Epithelial cell of prostate (primary cell): ENCODE measurements around the gene ARFGEF2.
A peak's percentile ranks its signal among the peaks of the same experiment; 100 is the strongest.
"Not testable (repeated sequence)": the region's sequence is repeated elsewhere in the genome, so short reads cannot be mapped to it uniquely, and the experiment has no call there.

Experiments
- DNase-seq: peaks from one replicate; pipeline ENCODE4 v3.0.0-alpha.2; 2011; ENCODE audit warnings: low read depth, low spot score
- H3K27ac ChIP-seq: fragments of 450-650 bp; 2 replicates; pipeline ENCODE4 v1.5.1; 2017; ENCODE audit warnings: mild to moderate bottlenecking

ARFGEF2 gene

DNA sequence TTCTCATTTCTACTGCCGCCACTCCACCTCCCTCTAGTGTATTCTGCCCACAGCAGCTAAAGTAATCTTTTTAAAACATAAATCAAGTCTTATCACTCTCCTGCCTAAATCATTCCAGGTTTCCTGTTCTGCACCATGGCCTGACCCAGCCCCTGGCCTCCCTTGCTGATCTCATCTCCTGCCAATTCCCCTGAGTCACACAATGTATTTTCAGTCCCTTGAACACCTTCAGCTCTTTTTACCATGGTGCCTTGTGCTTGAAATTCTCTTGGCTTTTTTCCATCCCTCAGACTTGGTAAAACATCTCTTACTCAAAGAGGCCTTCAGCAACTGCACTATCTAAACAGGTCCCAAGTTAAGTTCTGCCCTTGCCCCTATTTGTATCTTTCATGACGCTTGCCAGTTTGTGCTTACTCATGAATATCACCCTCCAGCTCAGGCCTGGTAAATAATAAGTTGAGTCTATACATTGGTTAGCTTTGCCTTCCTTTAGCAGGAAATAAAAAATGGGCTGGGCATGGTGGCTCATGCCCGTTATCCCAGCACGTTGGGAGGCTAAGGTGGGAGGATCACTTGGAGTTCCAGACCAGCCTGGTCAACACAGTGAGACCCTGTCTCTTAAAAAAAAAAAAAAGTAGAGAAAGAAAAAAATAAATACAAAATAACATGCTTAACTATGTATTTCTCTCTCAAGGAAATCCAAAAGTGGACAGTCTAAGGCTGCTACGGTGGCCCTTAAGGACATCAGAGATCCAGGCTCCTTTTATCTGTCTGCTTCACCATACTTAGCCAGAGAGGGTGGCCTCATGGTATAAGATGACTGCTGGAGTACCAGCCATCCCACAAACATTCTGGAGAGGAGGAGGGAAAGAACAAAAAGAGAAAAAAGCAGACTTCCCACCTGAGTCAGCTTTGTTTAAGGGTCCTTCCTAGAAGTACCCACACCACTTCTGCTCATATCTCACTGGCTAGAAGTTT lies 62.2 kb downstream of the ARFGEF2 start:
- peak; percentile 49 for DNase-seq
- peak overlapping the region; percentile 63 for H3K27ac ChIP-seq

DNA sequence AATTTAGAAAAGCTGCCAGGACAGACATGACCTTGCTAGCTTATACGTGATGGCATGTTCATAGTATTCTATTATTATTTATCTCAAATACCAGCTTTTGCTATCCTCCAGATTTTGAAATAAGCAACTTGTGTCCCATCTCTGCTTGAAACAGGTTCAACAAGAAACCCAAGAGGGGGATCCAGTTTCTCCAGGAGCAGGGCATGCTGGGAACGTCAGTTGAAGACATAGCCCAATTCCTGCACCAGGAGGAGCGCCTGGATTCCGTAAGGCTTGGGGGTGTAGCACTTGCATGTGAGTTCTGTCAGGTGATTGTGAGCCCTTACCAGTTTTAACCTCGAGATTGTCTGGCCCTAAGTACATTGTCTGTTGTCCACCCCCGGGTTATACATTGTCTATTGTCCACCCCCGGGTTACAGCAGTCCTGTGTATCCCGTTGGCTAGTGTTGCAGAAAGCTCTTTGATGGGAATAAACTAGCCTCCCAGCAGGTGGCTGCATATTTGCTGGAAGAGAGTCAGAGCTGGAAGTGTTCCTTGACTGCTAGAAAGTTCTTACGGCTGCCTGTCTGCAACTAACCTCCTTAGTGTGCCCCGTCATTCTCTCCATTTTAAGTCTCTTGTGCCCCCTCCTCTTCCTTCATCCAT lies 63.2 kb downstream of the ARFGEF2 start:
- DNase-seq, result no peak
- H3K27ac ChIP-seq, result peak overlapping the region; percentile 63

DNA sequence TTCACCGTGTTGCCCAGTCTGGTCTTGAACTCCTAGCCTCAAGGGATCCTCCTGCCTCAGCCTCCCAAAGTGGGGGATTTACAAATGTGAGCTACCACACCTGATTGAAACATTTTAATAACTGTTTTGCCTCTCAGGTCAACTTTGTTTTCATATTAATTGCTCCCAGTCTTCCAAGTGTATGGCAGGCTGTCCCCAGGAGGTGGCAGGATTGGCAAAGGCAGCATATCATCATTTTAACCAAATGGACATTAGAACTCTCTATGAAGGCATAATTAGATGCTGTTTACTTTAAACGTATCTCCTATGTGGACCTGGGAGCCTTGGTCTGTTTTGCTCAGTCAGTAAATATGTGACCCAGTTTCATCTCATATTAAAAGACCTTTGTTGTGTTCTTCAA lies 65.4 kb downstream of the ARFGEF2 start:
- DNase-seq, result no peak
- no peak overlapping the region for H3K27ac ChIP-seq

DNA sequence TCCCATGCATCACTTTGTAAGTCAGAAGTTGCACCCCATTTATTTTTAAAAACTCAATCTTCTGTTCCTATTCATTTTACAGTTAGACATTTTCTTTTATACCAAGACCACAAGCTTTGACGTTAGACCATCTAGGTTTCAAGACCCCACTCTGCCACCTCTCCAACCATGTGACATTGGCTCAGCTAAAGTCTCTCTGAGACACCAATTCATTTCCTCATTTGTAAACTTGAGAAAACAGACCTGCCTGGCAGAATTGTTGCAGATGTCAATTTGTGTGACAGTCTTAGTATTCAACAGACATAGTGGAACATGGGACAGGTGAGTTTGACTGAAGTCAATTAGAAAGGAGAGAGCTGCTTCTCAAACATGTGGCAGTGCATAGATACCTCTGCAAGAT lies 69.0 kb downstream of the ARFGEF2 start:
- no peak for DNase-seq
- no peak overlapping the region for H3K27ac ChIP-seq

DNA sequence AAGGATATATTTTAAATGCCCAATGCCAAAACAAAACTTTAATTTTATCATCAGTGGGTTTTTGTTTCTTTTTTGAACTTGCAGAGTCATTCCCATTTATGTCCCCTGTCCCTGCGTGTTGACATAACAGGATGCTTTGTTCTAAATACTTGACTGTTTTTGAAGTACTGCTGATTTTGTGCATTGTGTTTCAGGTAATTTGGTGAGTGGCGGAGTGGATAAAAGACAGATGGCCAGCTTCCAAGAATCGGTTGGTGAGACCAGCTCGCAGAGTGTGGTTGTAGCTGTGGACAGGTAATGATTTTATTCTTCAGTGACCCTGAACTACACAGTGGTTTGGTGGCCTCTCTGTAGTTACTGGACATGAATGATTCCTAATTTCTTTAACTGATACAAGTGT lies 74.1 kb downstream of the ARFGEF2 start:
- no peak overlapping the region for H3K27ac ChIP-seq
- DNase-seq, result no peak

DNA sequence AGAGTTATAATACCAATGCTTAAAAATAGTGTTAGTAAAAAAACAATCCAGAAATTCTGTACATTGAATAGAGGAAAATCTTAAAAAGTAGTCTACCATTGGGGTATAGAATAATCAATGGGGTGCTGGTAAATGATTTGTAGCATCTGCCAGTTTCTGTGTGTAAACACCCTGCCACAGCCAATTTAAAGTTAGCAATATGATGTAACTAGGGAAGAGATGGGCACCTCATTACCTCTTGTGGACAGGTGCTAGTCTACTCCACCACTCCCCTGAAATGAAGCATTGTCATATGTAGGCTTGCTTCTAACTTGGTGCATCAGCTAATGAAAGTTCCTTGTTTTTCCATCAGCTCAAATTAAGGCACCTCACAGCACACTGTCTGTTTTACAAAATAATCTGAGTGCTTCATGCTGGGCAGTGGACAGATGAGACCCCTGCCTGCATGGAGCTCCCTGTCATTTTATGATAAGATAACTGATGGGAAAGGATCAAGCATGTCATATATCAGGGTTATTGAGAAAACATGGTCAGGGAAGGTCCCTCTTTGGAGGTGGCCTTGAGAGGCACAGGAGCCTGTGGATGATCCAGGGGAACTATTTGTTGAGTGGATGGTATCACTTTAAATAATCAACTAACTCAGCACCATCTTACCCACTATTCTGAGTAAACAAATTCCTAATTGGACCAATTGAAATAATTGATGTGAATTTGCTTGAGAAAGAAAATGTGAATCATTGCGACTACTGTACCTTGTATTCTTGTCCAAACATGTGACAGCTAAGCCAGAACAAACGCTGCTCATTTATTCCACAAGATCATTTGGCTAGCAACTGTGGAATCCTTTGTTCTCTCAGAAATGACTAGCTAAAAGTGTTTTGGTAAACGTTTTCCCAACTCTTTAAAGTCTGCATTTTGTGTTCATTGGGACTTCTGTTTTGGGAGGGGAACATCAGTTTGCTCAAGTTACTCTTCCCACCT lies 78.7 kb downstream of the ARFGEF2 start:
- peak; percentile 45 for DNase-seq
- peak overlapping the region; percentile 28 for H3K27ac ChIP-seq

DNA sequence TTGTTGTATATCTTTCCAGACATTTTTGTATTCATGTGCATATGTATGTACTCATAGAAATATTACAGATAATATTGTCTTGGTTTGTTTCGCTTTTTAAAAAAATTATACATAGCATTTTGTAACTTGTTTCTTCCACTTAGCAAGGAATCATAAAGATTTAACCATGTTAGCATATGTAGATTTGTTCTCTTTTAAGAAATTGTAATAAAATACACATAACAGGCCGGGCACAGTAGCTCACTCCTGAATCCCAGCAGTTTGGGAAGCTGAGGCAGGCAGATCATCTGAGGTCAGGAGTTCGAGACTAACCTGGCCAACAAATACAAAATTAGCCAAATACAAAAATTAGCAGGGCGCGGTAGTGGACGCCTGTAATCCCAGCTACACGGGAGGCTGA lies 80.2 kb downstream of the ARFGEF2 start:
- no peak for DNase-seq
- no peak overlapping the region for H3K27ac ChIP-seq

DNA sequence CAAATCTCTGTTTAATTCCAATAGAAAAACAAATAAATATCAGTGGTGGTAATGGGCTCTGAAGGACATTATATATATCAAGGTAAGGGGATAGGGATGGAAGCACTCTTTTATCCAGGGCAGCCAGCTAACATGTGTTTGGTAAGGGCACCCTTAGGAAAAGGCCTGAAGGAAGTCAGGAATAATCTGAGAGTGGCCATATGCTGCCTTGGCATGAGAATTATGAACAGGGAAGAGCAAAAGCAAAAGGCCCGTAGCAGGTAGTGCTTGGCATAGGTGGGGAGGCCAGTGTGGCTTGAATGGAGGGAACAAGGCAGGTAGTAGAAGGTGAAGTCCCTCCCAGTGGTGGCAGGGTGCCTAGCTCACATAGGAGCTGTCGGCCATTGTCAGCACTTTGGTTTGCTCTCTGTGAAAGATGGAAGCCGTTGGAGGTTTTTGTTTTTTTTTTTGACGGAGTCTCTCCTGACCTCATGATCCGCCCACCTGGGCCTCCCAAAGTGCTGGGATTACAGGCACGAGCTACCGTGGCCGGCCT lies 85.0 kb downstream of the ARFGEF2 start:
- DNase-seq, result no peak
- no peak overlapping the region for H3K27ac ChIP-seq

- DNase-seq, result no peak
- no peak overlapping the region for H3K27ac ChIP-seq
These were observed 88.6 kb downstream of the ARFGEF2 start for GRCh38 chr20:49009899-49010631.

GRCh38 chr20:49024220-49024619 lies 102.7 kb downstream of the ARFGEF2 start:
- H3K27ac ChIP-seq, result no peak overlapping the region
- no peak for DNase-seq

GRCh38 chr20:49028177-49028576 lies 106.7 kb downstream of the ARFGEF2 start:
- H3K27ac ChIP-seq, DNase-seq: not testable (repeated sequence)

GRCh38 chr20:49028684-49029083 lies 107.2 kb downstream of the ARFGEF2 start:
- no peak overlapping the region for H3K27ac ChIP-seq
- no peak for DNase-seq

DNA sequence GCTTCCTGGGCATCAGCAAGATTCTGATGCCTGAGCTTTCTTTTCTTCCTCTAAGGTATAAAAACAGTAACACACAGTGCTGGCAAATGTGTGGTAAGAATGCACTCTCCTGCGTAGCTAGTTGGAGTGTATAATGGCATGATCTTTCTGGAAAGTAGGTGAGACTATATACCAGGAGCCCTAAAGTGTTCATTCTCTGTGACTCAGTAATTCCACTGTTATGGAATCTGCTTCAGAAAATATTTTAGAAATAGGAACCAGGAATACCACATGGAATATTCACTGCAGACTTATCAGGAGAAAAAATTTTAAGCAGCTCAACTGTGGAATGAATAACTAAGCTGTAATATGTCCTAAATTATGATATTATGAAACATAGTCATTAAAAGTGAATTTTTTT lies 107.7 kb downstream of the ARFGEF2 start:
- DNase-seq, result no peak
- H3K27ac ChIP-seq, result no peak overlapping the region

DNA sequence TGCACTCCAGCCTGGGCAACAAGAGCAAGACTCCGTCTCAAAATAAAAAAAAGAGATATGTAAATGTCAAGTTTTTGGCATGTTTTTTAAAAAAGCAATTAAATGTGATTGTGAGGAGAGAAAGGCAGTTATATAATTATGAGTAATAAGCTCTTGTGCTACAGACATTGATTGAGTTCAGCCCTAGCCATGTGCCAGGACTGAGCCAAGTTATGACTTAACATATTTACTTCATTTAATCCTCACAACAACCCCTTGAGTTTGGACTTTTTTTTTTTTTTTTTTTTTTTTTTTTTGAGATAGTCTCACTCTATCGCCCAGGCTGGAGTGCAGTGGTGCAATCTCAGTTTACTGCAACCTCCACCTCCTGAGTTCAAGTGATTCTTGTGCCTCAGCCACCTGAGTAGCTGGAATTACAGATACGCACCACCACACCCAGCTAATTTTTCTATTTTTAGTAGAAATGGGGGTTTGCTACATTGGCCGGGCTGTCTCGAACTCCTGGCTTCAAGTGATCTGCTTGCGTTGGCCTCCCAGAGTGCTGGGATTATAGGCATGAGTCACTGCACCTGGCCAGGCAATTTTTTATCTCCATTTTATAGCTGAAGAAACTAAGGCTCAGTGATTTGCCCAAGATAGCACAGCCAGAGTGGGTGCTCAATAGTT lies 109.6 kb downstream of the ARFGEF2 start:
- DNase-seq, result no peak
- H3K27ac ChIP-seq, result no peak overlapping the region

DNA sequence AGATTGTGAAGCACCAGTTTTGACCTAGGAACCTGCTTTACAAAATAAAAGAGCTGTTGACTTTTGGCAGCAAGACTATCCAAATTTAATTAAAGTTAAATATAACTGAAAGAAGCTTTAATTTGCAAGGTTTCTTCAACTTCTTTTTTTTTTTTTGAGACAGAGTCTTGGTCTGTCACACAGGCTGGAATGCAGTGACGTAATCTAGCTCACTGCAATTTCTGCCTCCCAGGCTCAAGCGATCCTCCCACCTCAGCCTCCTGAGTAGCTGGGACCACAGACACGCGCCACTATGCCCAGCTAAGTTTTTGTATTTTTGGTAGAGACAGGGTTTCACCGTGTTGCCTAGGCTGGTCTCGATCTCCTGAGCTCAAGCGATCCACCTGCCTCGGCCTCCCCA lies 110.9 kb downstream of the ARFGEF2 start:
- no peak overlapping the region for H3K27ac ChIP-seq
- DNase-seq, result no peak

DNA sequence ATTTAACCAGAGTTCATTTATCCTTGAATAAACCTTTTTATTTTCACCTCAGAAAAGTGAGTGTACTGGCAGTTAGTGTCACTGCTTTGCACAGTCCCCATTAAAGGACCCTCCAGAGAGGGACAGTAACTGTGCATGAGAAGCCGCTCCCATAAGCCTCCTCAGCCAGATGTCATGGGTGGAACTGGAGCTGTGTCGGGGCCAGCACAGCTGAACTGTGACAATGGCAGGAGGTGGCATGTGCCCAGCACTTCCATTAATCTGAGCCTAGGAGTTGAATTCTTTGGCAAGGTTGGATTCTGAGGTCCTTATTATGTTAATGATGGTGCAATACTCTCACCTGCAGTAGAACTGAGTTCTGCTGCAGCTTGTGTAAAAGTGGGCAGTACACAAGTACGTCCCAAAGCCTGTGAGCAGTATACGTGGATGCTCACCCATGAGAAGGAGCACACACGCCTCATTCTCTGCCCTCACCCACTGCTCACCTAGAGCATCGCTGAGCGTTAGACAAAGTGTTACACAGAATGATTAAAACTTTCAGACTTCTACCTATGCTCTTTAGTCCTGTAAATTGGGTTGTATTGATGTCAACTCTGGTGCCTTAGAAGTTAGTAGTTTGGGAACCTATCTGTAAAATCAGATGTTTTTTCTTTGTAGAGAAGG lies 112.7 kb downstream of the ARFGEF2 start:
- DNase-seq, result no peak
- no peak overlapping the region for H3K27ac ChIP-seq

- no peak for DNase-seq
- no peak overlapping the region for H3K27ac ChIP-seq
These were observed 116.5 kb downstream of the ARFGEF2 start for GRCh38 chr20:49037962-49038387.

DNA sequence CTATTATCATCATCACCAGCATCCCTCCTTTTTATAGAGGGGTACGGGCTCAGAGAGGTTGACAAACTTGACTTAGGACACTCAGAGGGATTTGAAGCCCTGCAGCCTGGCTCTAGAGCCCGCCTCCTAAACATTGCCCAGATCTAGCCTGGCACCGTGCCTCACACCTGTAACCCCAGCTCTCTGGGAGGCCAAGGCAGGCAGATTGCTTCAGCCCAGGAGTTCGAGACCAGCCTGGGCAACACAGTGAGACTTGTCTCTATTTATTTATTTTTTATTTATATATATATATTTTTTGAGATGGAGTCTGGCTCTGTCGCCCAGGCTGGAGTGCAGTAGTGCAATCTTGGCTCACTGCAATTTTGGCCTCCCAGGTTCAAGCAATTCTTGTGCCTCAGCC lies 118.3 kb downstream of the ARFGEF2 start:
- no peak for DNase-seq
- no peak overlapping the region for H3K27ac ChIP-seq
